Activated naive CD4-positive, alpha-beta T cell (primary cell): Measurements from ENCODE around the gene ITGB7.
"Not testable (repeated sequence)": the region's sequence is repeated elsewhere in the genome, so short reads cannot be mapped to it uniquely, and the experiment has no call there.

Source experiments
- DNase-seq, 4 experiments: peaks; one replicate each; lab custom pipeline; 2025; lab: John Stamatoyannopoulos, UW

Gene ITGB7

DNA sequence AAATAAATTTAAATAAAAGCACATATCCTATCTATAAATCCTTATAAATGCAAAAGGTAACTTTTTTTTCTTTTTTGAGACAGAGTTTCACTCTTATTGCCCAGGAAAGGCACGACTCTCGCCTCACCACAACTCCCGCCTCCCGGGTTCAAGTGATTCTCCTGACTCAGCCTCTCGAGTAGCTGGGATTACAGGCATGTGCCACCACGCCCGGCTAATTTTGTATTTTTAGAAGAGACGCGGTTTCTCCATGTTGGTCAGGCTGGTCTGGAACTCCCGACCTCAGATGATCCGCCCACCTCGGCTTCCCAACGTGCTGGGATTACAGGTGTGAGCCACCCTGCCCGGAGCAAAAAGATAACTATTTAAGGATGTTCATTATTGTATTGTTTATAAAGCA lies 28.2 kb downstream of the ITGB7 start:
- DNase-seq, result not testable (repeated sequence)

GRCh38 chr12:53177447-53177846 lies 29.6 kb downstream of the ITGB7 start:
- DNase-seq, result not testable (repeated sequence)

- DNase-seq, result no peak
Measured at GRCh38 chr12:53176750-53177149, 30.3 kb downstream of the ITGB7 start.

DNA sequence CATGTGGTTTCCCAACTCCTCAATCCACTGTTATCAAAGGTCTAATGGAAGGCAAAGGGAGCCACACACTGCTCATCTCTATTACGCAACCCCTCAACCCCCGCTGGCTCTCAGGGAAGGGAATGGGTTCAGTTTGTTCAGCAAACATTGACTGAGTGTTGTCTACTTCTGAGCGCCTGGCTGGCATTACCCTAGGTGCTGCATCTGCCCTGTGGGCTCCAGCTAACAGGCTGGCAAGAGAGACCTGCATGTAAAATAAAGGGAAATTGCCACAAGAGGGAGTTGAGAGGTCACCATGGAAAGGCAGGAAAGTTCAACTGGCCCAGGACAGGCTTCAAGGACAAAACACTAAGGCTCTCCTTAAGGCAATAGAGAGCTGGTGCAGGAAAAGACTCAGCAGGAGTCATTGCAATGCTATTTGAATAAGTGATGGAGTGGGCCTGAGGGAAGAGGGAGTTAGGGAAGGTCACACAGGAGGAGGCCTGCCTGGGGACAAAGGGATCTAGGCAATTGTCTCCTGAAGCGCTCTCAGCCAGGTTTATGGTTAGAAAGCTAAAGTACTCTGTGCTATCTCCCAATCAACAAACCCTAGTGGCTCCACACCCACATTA lies 32.1 kb downstream of the ITGB7 start:
- no peak for DNase-seq

- DNase-seq, result no peak
Measured at GRCh38 chr12:53173085-53173715, 33.9 kb downstream of the ITGB7 start.

DNA sequence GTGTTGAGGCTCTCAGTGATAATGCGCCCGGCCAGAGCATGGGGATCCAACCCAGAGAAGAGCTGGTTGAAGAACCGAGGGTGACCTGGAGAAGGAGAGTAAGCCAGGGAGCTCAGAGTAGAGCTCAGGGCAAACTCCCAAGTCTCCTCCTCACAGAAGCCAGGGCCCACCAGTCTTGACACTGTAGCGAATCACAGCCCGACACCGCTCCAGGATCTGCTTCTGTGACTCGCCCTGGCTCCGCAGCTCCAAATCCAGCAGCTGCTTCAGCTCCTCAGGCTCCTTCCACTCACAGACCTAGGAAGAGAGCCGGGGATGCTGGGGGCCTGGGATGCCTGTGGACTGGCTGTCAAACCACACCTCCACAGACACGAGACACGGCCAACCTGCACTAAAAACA lies 34.7 kb downstream of the ITGB7 start:
- no peak for DNase-seq

GRCh38 chr12:53171725-53172329 lies 35.2 kb downstream of the ITGB7 start:
- DNase-seq, result no peak

- no peak for DNase-seq
Measured at GRCh38 chr12:53170876-53171724, 36.0 kb downstream of the ITGB7 start.

- no peak for DNase-seq
Measured at GRCh38 chr12:53170215-53170614, 36.8 kb downstream of the ITGB7 start.

DNA sequence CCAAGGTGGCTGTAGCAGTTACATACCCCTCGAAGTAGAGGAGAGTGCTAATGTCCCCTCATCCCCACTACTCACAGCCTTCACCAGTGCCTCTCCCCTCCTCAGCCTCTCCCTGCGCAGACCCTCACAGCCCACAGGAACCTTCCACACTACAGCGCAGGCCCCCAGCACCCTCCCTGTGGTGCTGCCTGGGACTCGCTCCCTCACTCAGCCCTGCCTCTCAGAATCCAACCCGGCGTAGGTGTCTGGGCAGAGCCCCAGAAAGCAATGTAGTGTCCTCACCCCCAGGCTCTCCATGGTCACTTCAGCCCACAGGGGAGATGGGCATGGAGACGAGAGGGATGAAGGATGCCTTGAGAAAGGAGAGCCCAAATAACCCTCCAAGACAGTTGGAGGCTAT lies 37.4 kb downstream of the ITGB7 start:
- DNase-seq, result no peak

DNA sequence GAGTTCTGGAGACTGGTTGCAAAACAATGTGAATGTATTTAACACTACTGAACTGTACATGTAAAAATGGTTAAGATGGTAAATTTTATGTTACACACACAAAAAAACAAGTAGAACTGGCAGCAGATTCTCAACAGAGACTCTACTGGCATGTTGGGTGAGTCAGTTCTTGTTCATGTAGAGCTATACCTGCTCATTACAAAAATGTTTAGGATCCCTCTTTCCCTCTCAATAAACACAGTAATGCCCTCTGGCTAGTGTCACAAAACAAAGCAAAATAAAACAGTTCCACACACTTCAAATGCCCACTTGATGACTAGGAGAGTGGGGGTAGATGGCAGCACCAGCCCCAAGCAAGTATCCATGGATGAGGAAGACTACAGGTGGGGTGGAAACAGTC lies 40.2 kb downstream of the ITGB7 start:
- no peak for DNase-seq

GRCh38 chr12:53163008-53163407 lies 44.0 kb downstream of the ITGB7 start:
- DNase-seq, result not testable (repeated sequence)

GRCh38 chr12:53161119-53161911 lies 45.7 kb downstream of the ITGB7 start:
- DNase-seq, result no peak

GRCh38 chr12:53160673-53161072 lies 46.4 kb downstream of the ITGB7 start:
- DNase-seq, result no peak

DNA sequence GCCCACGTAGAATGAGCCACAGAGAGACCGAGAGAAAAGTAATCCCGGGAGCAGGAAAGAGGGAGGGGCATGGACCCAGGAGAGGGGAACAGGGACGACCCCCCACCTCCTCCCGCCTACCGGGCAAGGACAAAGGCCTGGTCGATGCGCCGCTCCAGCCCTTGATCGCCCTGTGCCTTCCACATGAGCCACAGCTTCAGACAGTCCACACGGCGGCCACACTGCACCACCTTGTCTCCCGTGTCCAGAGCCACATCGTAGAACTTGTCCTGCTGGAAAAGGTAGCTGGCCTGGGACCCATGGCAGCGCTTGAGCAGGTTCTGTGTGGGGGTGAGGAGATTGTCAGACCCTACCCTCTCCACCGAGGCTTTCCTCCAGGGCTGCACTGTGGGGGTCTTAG lies 47.1 kb downstream of the ITGB7 start:
- DNase-seq, result no peak

DNA sequence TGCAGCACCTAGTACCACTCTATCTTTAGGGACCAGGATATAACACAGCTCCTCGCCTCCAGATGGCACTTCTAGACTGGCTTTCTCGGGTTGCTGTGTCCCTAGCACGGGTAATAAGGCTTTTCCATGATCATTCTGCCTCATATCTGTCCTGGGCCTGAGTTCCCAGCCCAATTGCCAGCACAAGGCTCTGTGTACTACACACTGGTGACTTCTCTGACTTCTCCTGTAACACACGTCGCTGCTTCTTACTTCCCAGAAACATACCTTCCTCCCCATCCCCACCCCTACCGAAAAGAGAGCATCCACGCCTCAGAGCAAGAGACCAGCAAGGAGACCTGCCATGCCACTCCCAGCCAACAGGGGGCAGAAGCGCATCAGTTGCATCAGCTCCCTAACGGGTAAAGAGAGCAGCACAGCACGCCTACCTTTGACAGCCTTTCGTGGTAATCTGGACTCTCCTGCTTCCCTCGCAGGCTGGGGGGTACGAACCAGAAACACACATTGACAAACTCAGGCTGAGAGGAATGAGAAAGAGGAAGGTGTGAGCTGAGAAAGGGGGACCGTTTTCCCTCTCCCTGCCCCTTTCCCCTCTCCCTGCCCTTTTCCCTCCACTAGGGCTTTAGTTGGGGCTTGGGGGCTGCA lies 47.7 kb downstream of the ITGB7 start:
- DNase-seq, result peak; percentile 76 to 85 (median 80)

DNA sequence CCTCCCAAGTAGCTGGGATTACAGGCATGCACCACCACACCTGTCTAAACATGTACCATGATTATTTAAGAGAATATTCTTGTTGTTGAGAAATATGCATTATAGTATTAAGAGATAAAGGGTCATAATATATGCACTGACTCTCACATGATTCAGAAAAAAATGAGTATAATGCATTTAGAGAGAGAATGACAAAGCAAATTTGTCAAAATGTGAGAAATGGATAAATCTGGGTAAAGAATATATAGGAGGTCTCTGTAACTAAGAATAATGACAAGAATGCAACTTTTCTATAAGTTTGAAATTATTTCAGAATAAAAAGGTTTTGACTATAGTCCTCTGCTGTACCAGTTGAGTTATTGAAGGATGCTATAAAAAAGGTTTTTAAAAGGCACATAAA lies 54.7 kb downstream of the ITGB7 start:
- no peak for DNase-seq

GRCh38 chr12:53151039-53151438 lies 56.0 kb downstream of the ITGB7 start:
- no peak for DNase-seq

DNA sequence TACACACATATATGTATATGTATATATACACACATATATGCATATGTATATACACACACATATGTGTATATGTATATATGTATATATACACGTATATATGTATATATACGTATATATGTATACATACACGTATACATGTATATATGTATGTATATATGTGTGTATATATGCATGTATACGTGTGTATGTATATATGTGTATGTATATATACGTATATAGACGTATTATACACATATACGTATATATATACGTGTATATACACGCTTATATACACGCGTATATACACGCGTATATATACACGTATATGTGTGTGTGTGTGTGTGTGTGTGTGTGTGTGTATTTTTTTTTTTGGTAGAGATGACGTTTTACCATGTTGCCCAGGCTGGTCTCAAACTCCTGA lies 59.4 kb downstream of the ITGB7 start:
- DNase-seq, result no peak

DNA sequence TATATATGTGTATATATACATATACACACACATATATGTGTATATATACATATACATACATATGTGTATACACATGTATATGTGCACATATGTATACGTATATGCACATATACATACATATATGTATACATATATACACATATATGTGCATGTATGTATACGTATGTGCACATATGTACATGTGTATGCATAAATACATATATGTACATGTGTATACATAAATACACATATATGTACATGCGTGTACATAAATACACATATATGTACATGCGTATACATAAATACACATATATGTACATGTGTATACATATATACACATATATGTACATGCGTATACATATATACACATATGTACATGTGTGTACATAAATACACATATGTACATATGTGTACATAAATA lies 59.9 kb downstream of the ITGB7 start:
- no peak for DNase-seq
